ENCODE results near the gene MARVELD1.
A peak's percentile ranks its signal among the peaks of the same experiment; 100 is the strongest.

The MARVELD1 gene

DNA sequence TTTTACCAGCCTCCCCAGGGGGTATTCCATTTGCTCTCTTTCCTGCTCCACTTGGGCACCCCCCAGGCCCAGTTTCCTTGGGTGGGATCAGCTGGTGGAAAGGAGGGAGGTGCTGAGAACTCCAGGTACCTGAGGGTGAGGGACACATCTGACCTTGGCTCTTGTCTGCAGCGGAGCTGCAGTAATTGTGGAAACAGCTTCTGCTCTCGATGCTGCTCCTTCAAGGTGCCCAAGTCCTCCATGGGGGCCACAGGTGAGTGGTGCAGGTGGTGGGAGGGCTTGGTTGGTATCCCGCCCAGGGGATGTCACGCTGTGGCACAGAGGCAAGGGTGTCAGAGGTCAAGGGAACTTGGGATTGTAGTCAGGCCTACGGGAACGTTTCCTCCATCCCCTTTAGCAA, 43.9 kb downstream of the MARVELD1 start:
- Histone ChIP-seq H3K4me3 (replicated peaks; ENCODE audit: low read depth, low read length) (no peak overlapping the region), H3K36me3 (ENCODE audit: control insufficient read depth, insufficient read depth, low read length) (peaks cover 50% of the 10 kb centered on the region), H3K27me3 (replicated peaks; ENCODE audit: control insufficient read depth, insufficient read depth, low read length) (no peaks in the 10 kb centered on the region)
- no peak for DNase-seq (ENCODE audit: extremely low read depth, insufficient read length)
- TF ChIP-seq, protein P1, sequence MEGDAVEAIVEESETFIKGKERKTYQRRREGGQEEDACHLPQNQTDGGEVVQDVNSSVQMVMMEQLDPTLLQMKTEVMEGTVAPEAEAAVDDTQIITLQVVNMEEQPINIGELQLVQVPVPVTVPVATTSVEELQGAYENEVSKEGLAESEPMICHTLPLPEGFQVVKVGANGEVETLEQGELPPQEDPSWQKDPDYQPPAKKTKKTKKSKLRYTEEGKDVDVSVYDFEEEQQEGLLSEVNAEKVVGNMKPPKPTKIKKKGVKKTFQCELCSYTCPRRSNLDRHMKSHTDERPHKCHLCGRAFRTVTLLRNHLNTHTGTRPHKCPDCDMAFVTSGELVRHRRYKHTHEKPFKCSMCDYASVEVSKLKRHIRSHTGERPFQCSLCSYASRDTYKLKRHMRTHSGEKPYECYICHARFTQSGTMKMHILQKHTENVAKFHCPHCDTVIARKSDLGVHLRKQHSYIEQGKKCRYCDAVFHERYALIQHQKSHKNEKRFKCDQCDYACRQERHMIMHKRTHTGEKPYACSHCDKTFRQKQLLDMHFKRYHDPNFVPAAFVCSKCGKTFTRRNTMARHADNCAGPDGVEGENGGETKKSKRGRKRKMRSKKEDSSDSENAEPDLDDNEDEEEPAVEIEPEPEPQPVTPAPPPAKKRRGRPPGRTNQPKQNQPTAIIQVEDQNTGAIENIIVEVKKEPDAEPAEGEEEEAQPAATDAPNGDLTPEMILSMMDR (IDR thresholded peaks at IDR 0.05; ENCODE audit: insufficient read depth, low read length, poor library complexity, severe bottlenecking), result no peak

DNA sequence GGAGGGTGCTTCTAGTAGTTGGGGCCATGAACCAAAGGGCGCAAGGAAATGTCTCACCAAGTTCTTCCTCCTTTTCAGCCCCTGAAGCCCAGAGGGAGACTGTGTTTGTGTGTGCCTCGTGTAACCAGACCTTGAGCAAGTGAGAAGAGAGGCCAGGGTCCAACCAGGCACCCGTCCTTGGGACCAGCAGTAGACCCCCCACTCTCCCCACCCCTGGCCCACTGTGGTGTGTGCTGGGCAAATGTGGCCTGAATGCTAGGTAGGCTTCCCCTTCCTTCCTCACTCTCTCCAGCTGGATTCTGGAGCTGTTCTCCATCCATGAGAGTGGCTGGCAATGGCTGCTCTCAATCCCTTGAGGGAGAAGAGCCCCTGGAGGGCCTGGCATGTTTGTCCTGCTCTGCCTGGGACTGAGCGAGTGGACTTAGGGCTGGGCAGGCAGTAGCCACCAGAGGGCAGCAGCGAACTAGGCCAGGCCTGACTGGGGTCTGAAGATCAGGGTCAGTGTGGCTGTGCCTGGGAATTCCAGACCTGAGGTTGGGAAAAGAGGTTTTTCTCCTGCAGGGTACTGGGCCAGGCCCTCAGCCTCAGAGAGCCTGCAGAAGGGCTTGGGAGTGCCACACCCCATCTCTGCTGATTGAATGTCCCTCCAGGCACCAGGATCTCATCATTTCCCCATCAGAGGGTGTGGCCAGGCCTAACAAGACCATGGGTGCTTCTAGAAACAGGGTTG, 45.8 kb downstream of the MARVELD1 start:
- TF ChIP-seq, protein P1 (IDR thresholded peaks at IDR 0.05; ENCODE audit: insufficient read depth, low read length, poor library complexity, severe bottlenecking), result peak; percentile 87
- Histone ChIP-seq H3K36me3 (ENCODE audit: control insufficient read depth, insufficient read depth, low read length) (peaks cover 46% of the 10 kb centered on the region), H3K4me3 (replicated peaks; ENCODE audit: low read depth, low read length) (no peak overlapping the region)

DNA sequence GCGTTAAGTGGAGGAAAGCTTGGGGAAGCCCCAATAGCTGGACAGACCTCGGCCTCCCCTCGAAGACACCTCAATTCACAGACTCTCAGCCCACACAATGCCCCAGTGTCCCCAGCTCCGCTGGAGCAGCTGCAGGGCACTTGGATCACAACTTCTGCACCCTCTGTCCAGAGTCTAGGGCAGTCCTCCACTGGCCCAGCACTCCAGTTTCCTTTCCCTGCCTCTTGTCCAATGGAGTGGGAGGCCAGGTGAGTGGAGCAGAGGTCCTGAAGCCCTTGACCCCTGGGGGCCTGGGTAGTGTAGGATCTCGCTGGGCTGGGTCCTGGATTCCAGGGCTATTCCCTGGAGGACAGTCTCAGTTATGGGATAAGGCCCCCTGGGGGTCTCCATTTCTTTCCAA, 46.4 kb downstream of the MARVELD1 start:
- TF ChIP-seq, protein P1 (IDR thresholded peaks at IDR 0.05; ENCODE audit: insufficient read depth, low read length, poor library complexity, severe bottlenecking), result no peak
- H3K4me3 ChIP-seq (replicated peaks; ENCODE audit: low read depth, low read length), result no peak overlapping the region
- no peak for DNase-seq (ENCODE audit: extremely low read depth, insufficient read length)
- H3K27me3 ChIP-seq (replicated peaks; ENCODE audit: control insufficient read depth, insufficient read depth, low read length), result no peaks in the 10 kb centered on the region
- peaks cover 46% of the 10 kb centered on the region for H3K36me3 ChIP-seq (ENCODE audit: control insufficient read depth, insufficient read depth, low read length)

More for the DNA sequence above, 45.8 kb downstream of the MARVELD1 start:
- no peaks in the 10 kb centered on the region for H3K27me3 ChIP-seq (replicated peaks; ENCODE audit: control insufficient read depth, insufficient read depth, low read length)
- no peak for DNase-seq (ENCODE audit: extremely low read depth, insufficient read length)

DNA sequence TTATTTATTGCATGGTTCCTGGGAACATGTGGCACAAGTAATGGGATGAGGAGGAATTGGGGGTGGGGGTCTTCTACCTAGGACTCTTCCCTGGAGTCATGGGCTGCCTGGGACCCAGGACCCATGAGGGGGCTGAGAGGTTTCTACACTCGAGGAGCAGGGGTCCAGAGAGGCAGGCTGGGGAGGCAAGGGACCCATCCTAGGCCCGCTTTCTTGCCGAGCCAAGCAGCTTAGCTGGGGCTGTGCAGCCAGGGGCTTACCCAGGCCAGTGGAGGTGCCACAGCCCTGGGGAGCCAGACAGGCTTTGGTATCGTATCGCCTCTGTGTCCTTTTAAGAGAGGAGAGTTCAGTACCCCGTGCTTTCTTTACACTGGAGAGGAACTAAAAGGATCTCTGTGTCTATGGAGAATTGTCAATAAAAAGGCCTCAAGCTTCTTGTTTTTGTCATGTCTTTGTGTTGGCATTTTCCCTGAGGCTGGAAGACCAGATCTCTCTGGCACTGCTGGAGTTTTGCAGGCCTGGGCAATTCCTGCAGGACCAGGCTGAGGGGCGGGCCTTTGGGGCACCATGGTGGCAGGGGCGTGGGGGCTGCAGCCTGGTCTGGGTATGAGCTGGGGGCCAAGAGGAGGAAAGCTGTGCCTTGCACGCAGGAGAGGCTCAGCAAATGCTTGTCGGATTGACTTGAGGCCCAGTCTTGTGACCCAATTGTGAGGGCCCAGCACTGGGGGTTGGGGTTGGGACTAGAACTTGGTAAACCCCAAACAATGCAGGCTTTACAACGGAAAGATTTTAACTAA, 47.1 kb downstream of the MARVELD1 start:
- peaks cover 44% of the 10 kb centered on the region for H3K36me3 ChIP-seq (ENCODE audit: control insufficient read depth, insufficient read depth, low read length)
- no peak for DNase-seq (ENCODE audit: extremely low read depth, insufficient read length)
- TF ChIP-seq, protein P1 (IDR thresholded peaks at IDR 0.05; ENCODE audit: insufficient read depth, low read length, poor library complexity, severe bottlenecking), result no peak
- no peak overlapping the region for H3K4me3 ChIP-seq (replicated peaks; ENCODE audit: low read depth, low read length)
- H3K27me3 ChIP-seq (replicated peaks; ENCODE audit: control insufficient read depth, insufficient read depth, low read length), result no peaks in the 10 kb centered on the region

DNA sequence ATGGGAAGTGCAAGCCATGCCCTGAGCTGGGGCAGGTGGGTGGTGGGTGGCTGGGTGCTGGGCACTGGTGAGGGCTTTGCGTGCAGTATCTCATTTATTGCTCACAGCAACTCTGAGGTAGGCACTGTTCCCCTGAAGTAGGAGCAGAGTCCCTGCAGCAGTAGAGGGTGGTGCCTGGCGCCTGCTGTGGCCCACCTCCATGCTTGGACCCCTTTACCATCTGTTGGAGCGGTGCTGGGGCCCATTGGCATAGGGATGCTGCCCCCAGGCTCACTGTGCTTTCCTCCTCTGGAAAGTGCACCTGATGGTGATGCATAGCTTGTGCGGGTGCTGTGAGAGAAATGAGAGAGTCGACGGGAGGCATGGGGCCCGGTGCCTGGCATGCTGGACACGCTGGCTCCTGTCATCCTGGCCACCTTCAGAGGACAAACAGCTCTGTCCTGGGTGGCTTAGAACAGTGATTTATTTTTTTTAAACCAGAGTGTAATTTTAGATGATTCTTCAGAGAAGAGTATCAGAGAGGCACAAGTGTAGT, 47.9 kb downstream of the MARVELD1 start:
- TF ChIP-seq, protein P1 (IDR thresholded peaks at IDR 0.05; ENCODE audit: insufficient read depth, low read length, poor library complexity, severe bottlenecking), result no peak
- Histone ChIP-seq H3K36me3 (ENCODE audit: control insufficient read depth, insufficient read depth, low read length) (peaks cover 37% of the 10 kb centered on the region), H3K4me3 (replicated peaks; ENCODE audit: low read depth, low read length) (no peak overlapping the region), H3K27me3 (replicated peaks; ENCODE audit: control insufficient read depth, insufficient read depth, low read length) (no peaks in the 10 kb centered on the region)
- no peak for DNase-seq (ENCODE audit: extremely low read depth, insufficient read length)
